Right lung (tissue), 5 donors: ENCODE results near the gene BEND7. TPM values are rescaled to one million over a fixed set of nuclear protein-coding genes. Genes with fewer than 3 reads are reported as not detected.
"Not testable (repeated sequence)": the region's sequence is repeated elsewhere in the genome, so short reads cannot be mapped to it uniquely, and the experiment has no call there.

Experiments
- DNase-seq, 2 donors: peaks; one replicate each; pipeline ENCODE4 v3.0.0-alpha.2; 2013
- polyA plus RNA-seq, 5 donors: library from polyadenylated mRNA; unstranded; fragments of 120-200 nt; gene quantifications; one replicate each; pipeline versions ENCODE4 v1.2.1 to v1.2.3, GENCODE V29; 2013; ENCODE audit warnings: inconsistent platforms in 1 of 5, low replicate concordance in 1 of 5; ENCODE audit not compliant: insufficient read length in 5 of 5, insufficient read depth in 1 of 5

BEND7 gene
- polyA plus RNA-seq, 5 donors: 15.1 to 20.3 (median 19.3) TPM

GRCh38 chr10:13422800-13423199, 106.0 kb downstream of the BEND7 start:
- no peak for DNase-seq

- no peak for DNase-seq
Measured at GRCh38 chr10:13421382-13421917, 107.4 kb downstream of the BEND7 start.

- no peak for DNase-seq
Measured at GRCh38 chr10:13420532-13421307, 108.1 kb downstream of the BEND7 start.

- DNase-seq: no peak
Measured at GRCh38 chr10:13417459-13418126, 111.2 kb downstream of the BEND7 start.

- DNase-seq: no peak
Measured at GRCh38 chr10:13416760-13417159, 112.1 kb downstream of the BEND7 start.

GRCh38 chr10:13414855-13415254, 114.0 kb downstream of the BEND7 start:
- no peak for DNase-seq

GRCh38 chr10:13414137-13414536, 114.7 kb downstream of the BEND7 start:
- DNase-seq: no peak

- DNase-seq: no peak
Measured at GRCh38 chr10:13412894-13413293, 115.9 kb downstream of the BEND7 start.

- DNase-seq: no peak
Measured at GRCh38 chr10:13404791-13405190, 124.0 kb downstream of the BEND7 start.

- no peak for DNase-seq
Measured at GRCh38 chr10:13404305-13404759, 124.5 kb downstream of the BEND7 start.

GRCh38 chr10:13403426-13403825, 125.4 kb downstream of the BEND7 start:
- DNase-seq: not testable (repeated sequence)

- no peak for DNase-seq
Measured at GRCh38 chr10:13402021-13402420, 126.8 kb downstream of the BEND7 start.

- DNase-seq: no peak
Measured at GRCh38 chr10:13401142-13401541, 127.7 kb downstream of the BEND7 start.

GRCh38 chr10:13400196-13400965, 128.4 kb downstream of the BEND7 start:
- no peak for DNase-seq

- DNase-seq: no peak
Measured at GRCh38 chr10:13399752-13400151, 129.1 kb downstream of the BEND7 start.

GRCh38 chr10:13399236-13399635, 129.6 kb downstream of the BEND7 start:
- DNase-seq: no peak

- DNase-seq: no peak
Measured at GRCh38 chr10:13397052-13397451, 131.8 kb downstream of the BEND7 start.

GRCh38 chr10:13396369-13396768, 132.4 kb downstream of the BEND7 start:
- no peak for DNase-seq

- DNase-seq: no peak
Measured at GRCh38 chr10:13395540-13395939, 133.3 kb downstream of the BEND7 start.

- no peak for DNase-seq
Measured at GRCh38 chr10:13393640-13394039, 135.2 kb downstream of the BEND7 start.

GRCh38 chr10:13392701-13393100, 136.1 kb downstream of the BEND7 start:
- DNase-seq: no peak
